HepG2 (cell line): ENCODE measurements around the gene ROCK1. TPM values are rescaled to one million over a fixed set of nuclear protein-coding genes. Genes with fewer than 3 reads are reported as not detected.

Experiments used
- DNMT1 ChIP-seq: sonication (generic); formaldehyde crosslinking; IDR thresholded peaks from 2 replicates; pipeline ENCODE4 v1.5.1; 2020; ENCODE audit warnings: mild to moderate bottlenecking, missing genetic modification reagents
- HNRNPK ChIP-seq: fragments of 200-400 bp; formaldehyde crosslinking; IDR thresholded peaks from 2 replicates; pipeline ENCODE4 v1.6.1; 2018; ENCODE audit warnings: low read length, low read depth, moderate library complexity, mild to moderate bottlenecking; ENCODE audit not compliant: poor library complexity, severe bottlenecking
- HOXA5 ChIP-seq: sonication (generic); formaldehyde crosslinking; IDR thresholded peaks from 2 replicates; pipeline ENCODE4 v1.4.0; 2020; ENCODE audit warnings: missing genetic modification reagents
- KAT2B ChIP-seq: fragments of 150-350 bp; IDR thresholded peaks from 2 replicates; pipeline ENCODE4 v1.6.1; 2014; ENCODE audit warnings: low read depth, low read length, borderline replicate concordance
- NFE2L1 ChIP-seq: sonication (generic); formaldehyde crosslinking; IDR thresholded peaks from 2 replicates; pipeline ENCODE4 v1.4.0; 2020; ENCODE audit warnings: missing genetic modification reagents, mild to moderate bottlenecking, borderline replicate concordance
- NFKBIZ ChIP-seq: IDR thresholded peaks from 2 replicates; pipeline ENCODE4 v1.6.1; 2018; ENCODE audit warnings: missing genetic modification reagents, missing compliant biosample characterization
- PHB2 ChIP-seq: fragments of 450-650 bp; IDR thresholded peaks from 2 replicates; pipeline ENCODE4 v1.6.1; 2018; ENCODE audit not compliant: partially characterized antibody
- POGZ ChIP-seq: sonication (generic); formaldehyde crosslinking; IDR thresholded peaks from 2 replicates; pipeline ENCODE4 v1.4.0; 2020; ENCODE audit warnings: mild to moderate bottlenecking, missing genetic modification reagents
- RBFOX2 ChIP-seq: fragments of 200-400 bp; formaldehyde crosslinking; IDR thresholded peaks from 2 replicates; pipeline ENCODE4 v1.6.1; 2017; ENCODE audit warnings: low read depth, mild to moderate bottlenecking, low read length
- REXO4 ChIP-seq: sonication (generic); formaldehyde crosslinking; IDR thresholded peaks from 2 replicates; pipeline ENCODE4 v1.8.0; 2022; ENCODE audit warnings: missing genetic modification reagents, mild to moderate bottlenecking, borderline replicate concordance
- SNAI1 ChIP-seq: sonication (generic); formaldehyde crosslinking; IDR thresholded peaks from 2 replicates; pipeline ENCODE4 v1.5.0; 2020; ENCODE audit warnings: mild to moderate bottlenecking, missing genetic modification reagents, borderline replicate concordance
- SNAPC2 ChIP-seq: sonication (generic); formaldehyde crosslinking; IDR thresholded peaks from 2 replicates; pipeline ENCODE4 v1.8.1; 2022; ENCODE audit warnings: mild to moderate bottlenecking, missing genetic modification reagents
- SRSF1 ChIP-seq: fragments of 200-400 bp; formaldehyde crosslinking; optimal IDR thresholded peaks from 2 replicates; pipeline ENCODE3; 2017; ENCODE audit warnings: mild to moderate bottlenecking, low read depth, low read length, moderate library complexity
- SSRP1 ChIP-seq: IDR thresholded peaks from 2 replicates; pipeline ENCODE4 v1.6.1; 2016; ENCODE audit warnings: control low read depth
- TARDBP ChIP-seq: sonication (generic); formaldehyde crosslinking; IDR thresholded peaks from 2 replicates; pipeline ENCODE4 v1.8.0; 2022; ENCODE audit warnings: mild to moderate bottlenecking, missing genetic modification reagents
- ZC3H13 ChIP-seq: sonication (generic); formaldehyde crosslinking; IDR thresholded peaks from 2 replicates; pipeline ENCODE4 v1.8.1; 2023; ENCODE audit warnings: mild to moderate bottlenecking, missing genetic modification reagents, moderate library complexity
- ZNF430 ChIP-seq: sonication (generic); formaldehyde crosslinking; IDR thresholded peaks from 2 replicates; pipeline ENCODE4 v1.9.0; 2021; ENCODE audit warnings: mild to moderate bottlenecking, missing genetic modification reagents
- ZNF460 ChIP-seq: sonication (generic); formaldehyde crosslinking; IDR thresholded peaks from 2 replicates; pipeline ENCODE4 v1.5.1; 2020; ENCODE audit warnings: missing genetic modification reagents, mild to moderate bottlenecking, borderline replicate concordance
- ZNF652 ChIP-seq: IDR thresholded peaks from 2 replicates; pipeline ENCODE4 v1.6.1; 2016; ENCODE audit warnings: low read depth, borderline replicate concordance
- ZNF670 ChIP-seq: sonication (generic); formaldehyde crosslinking; IDR thresholded peaks from 2 replicates; pipeline ENCODE4 v1.8.0; 2022; ENCODE audit warnings: mild to moderate bottlenecking, missing genetic modification reagents, borderline replicate concordance
- ZNF678 ChIP-seq: sonication (generic); formaldehyde crosslinking; IDR thresholded peaks from 2 replicates; pipeline ENCODE4 v1.4.0; 2020; ENCODE audit warnings: mild to moderate bottlenecking, missing genetic modification reagents
- polyA plus RNA-seq, 8 experiments: library from polyadenylated mRNA; depleted of rRNA in 3 of 8; stranded (reverse) in 7 of 8; unstranded in 1 of 8; fragments of >200 nt; fragmentation: Illumina TruSeq in 4 of 8; extraction: Trizol in 4 of 8; gene quantifications; 2 replicates each; pipeline versions ENCODE4 v1.2.1 to v1.2.3, GENCODE V29; 2011 to 2016; ENCODE audit warnings: low read depth in 4 of 8, missing spikeins in 1 of 8, mixed read lengths in 1 of 8; ENCODE audit not compliant: insufficient read depth in 1 of 8
- total RNA-seq, 5 experiments: library from RNA; depleted of rRNA; stranded (reverse); fragments of >200 nt; fragmentation: Illumina TruSeq; extraction: Trizol; gene quantifications; 2 replicates each; pipeline ENCODE4 v1.2.3, GENCODE V29; 2016; ENCODE audit warnings: low read depth in 1 of 5
- TF ChIP-seq, protein P1 (sequence below): sonication (generic); formaldehyde crosslinking; IDR thresholded peaks from 2 replicates; pipeline ENCODE4 v1.5.0; 2020; ENCODE audit warnings: mild to moderate bottlenecking, missing genetic modification reagents
- TF ChIP-seq, protein P2 (sequence below): sonication (generic); formaldehyde crosslinking; IDR thresholded peaks from 2 replicates; pipeline ENCODE4 v1.4.0; 2020; ENCODE audit warnings: missing genetic modification reagents, borderline replicate concordance
- TF ChIP-seq, protein P3 (sequence below): sonication (generic); formaldehyde crosslinking; IDR thresholded peaks from 2 replicates; pipeline ENCODE4 v1.8.0; 2022; ENCODE audit warnings: mild to moderate bottlenecking, missing genetic modification reagents, moderate library complexity

ROCK1 gene
- total and polyA plus RNA-seq, 2 of the 13 experiments (the other 11 are each of a cell fraction or from before 2014, with no cell fraction given) = 10.5 to 27.2 TPM

DNA sequence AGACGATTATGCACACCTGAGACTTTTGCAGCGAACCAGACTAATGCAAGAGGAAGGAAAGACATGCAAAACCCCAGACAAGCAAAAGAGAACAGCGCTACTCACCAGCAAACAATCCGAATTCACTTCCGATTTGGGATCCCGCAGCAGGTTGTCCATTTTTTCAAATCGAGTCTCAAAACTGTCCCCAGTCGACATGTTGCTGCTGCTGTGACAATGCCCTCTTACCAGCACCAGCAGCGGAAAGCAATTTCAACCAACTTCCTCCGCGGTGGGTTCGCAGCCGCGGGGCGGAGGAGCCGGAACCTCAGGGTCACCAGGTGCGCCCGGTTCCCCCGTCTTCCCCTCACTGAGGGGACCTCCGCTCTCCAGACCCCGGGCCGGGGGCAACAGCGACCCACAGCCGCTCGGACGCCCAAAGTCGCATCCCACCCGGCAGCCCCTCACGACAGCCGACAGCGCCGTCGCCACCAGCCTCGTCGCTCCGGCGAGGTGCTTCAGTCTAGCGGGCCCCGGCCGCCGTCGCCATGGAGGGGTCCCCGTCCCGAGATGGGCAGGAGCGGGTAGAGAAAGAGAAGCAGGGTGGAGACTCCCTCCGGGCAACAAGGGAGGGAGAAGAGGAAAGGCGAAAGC, 784 bp downstream of the ROCK1 start (continued):
- TF ChIP-seq, protein P1, sequence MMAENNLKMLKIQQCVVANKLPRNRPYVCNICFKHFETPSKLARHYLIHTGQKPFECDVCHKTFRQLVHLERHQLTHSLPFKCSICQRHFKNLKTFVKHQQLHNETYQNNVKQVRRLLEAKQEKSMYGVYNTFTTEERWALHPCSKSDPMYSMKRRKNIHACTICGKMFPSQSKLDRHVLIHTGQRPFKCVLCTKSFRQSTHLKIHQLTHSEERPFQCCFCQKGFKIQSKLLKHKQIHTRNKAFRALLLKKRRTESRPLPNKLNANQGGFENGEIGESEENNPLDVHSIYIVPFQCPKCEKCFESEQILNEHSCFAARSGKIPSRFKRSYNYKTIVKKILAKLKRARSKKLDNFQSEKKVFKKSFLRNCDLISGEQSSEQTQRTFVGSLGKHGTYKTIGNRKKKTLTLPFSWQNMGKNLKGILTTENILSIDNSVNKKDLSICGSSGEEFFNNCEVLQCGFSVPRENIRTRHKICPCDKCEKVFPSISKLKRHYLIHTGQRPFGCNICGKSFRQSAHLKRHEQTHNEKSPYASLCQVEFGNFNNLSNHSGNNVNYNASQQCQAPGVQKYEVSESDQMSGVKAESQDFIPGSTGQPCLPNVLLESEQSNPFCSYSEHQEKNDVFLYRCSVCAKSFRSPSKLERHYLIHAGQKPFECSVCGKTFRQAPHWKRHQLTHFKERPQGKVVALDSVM (CRISPR knock-in tag) = no peak
- 0 out of 2 replicates have a peak, but pooled peaks have one; percentile 17 for TF ChIP-seq ZNF430 (CRISPR knock-in tag)
- TF ChIP-seq, protein P2, sequence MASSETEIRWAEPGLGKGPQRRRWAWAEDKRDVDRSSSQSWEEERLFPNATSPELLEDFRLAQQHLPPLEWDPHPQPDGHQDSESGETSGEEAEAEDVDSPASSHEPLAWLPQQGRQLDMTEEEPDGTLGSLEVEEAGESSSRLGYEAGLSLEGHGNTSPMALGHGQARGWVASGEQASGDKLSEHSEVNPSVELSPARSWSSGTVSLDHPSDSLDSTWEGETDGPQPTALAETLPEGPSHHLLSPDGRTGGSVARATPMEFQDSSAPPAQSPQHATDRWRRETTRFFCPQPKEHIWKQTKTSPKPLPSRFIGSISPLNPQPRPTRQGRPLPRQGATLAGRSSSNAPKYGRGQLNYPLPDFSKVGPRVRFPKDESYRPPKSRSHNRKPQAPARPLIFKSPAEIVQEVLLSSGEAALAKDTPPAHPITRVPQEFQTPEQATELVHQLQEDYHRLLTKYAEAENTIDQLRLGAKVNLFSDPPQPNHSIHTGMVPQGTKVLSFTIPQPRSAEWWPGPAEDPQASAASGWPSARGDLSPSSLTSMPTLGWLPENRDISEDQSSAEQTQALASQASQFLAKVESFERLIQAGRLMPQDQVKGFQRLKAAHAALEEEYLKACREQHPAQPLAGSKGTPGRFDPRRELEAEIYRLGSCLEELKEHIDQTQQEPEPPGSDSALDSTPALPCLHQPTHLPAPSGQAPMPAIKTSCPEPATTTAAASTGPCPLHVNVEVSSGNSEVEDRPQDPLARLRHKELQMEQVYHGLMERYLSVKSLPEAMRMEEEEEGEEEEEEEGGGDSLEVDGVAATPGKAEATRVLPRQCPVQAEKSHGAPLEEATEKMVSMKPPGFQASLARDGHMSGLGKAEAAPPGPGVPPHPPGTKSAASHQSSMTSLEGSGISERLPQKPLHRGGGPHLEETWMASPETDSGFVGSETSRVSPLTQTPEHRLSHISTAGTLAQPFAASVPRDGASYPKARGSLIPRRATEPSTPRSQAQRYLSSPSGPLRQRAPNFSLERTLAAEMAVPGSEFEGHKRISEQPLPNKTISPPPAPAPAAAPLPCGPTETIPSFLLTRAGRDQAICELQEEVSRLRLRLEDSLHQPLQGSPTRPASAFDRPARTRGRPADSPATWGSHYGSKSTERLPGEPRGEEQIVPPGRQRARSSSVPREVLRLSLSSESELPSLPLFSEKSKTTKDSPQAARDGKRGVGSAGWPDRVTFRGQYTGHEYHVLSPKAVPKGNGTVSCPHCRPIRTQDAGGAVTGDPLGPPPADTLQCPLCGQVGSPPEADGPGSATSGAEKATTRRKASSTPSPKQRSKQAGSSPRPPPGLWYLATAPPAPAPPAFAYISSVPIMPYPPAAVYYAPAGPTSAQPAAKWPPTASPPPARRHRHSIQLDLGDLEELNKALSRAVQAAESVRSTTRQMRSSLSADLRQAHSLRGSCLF = no peak
- no peak for TF ChIP-seq REXO4 (CRISPR knock-in tag)
- TF ChIP-seq ZNF670 (CRISPR knock-in tag) = no peak
- no peak for TF ChIP-seq SRSF1
- TF ChIP-seq ZC3H13 (CRISPR knock-in tag) = peak; percentile 32; the same call in 1 of the 2 replicates
- peak; percentile 12; the same call in 1 of the 2 replicates for TF ChIP-seq TARDBP
- TF ChIP-seq ZNF678 = no peak
- TF ChIP-seq NFE2L1 (CRISPR knock-in tag) = no peak
- TF ChIP-seq PHB2 = no peak
- no peak for TF ChIP-seq ZNF652 (CRISPR knock-in tag)
- no peak for TF ChIP-seq KAT2B
- TF ChIP-seq HNRNPK = no peak
- no peak for TF ChIP-seq SSRP1 (CRISPR knock-in tag)
- TF ChIP-seq NFKBIZ (CRISPR knock-in tag) = 0 out of 2 replicates have a peak, but pooled peaks have one; percentile 26
- 0 out of 2 replicates have a peak, but pooled peaks have one; percentile 75 for TF ChIP-seq HOXA5 (CRISPR knock-in tag)
- peak; percentile 81; the same call in 1 of the 2 replicates for TF ChIP-seq SNAI1 (CRISPR knock-in tag)
- no peak; the same call in 1 of the 2 replicates for TF ChIP-seq POGZ (CRISPR knock-in tag)
- TF ChIP-seq ZNF460 = no peak
- TF ChIP-seq, protein P3, sequence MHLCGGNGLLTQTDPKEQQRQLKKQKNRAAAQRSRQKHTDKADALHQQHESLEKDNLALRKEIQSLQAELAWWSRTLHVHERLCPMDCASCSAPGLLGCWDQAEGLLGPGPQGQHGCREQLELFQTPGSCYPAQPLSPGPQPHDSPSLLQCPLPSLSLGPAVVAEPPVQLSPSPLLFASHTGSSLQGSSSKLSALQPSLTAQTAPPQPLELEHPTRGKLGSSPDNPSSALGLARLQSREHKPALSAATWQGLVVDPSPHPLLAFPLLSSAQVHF (CRISPR knock-in tag) = no peak
- TF ChIP-seq DNMT1 (CRISPR knock-in tag) = no peak
- TF ChIP-seq RBFOX2 = peak; percentile 77; the same call in 1 of the 2 replicates
- no peak for TF ChIP-seq SNAPC2
